A673 (cell line): ENCODE measurements around the gene ARHGAP24.

Experiments used
- CTCF ChIP-seq: fragments of 300-800, 200-600 bp; sonication (generic); conservative IDR thresholded peaks from 2 replicates; pipeline ENCODE4 v1.5.1; 2017; ENCODE audit warnings: low read depth, mild to moderate bottlenecking, antibody characterized with exemption, low read length, moderate library complexity, mixed read lengths
- EZH2 ChIP-seq: fragments of 200-600 bp; sonication (generic); IDR thresholded peaks from 2 replicates; pipeline ENCODE4 v1.6.1; 2017; ENCODE audit warnings: borderline replicate concordance, low read depth, mild to moderate bottlenecking, mixed read lengths, antibody characterized with exemption, low read length; ENCODE audit not compliant: poor library complexity, severe bottlenecking

- TF ChIP-seq CTCF (no peak), EZH2 (no peak)
Measured at GRCh38 chr4:86036736-86037135, 561.8 kb downstream of the ARHGAP24 start.
